NT2/D1 (cell line): Measurements from ENCODE around the gene GSTO1.

Experiments used
- SUZ12 ChIP-seq: IDR thresholded peaks from 2 replicates; pipeline ENCODE4 v1.6.1; 2011; ENCODE audit not compliant: insufficient read length, insufficient read depth; ENCODE audit errors: extremely low read depth
- YY1 ChIP-seq: IDR thresholded peaks from 2 replicates; pipeline ENCODE4 v1.6.1; 2011; ENCODE audit not compliant: insufficient read length, insufficient read depth
- ZNF274 ChIP-seq: IDR thresholded peaks from 2 replicates; pipeline ENCODE4 v1.6.1; 2011; ENCODE audit warnings: mild to moderate bottlenecking, low read depth, low read length

DNA sequence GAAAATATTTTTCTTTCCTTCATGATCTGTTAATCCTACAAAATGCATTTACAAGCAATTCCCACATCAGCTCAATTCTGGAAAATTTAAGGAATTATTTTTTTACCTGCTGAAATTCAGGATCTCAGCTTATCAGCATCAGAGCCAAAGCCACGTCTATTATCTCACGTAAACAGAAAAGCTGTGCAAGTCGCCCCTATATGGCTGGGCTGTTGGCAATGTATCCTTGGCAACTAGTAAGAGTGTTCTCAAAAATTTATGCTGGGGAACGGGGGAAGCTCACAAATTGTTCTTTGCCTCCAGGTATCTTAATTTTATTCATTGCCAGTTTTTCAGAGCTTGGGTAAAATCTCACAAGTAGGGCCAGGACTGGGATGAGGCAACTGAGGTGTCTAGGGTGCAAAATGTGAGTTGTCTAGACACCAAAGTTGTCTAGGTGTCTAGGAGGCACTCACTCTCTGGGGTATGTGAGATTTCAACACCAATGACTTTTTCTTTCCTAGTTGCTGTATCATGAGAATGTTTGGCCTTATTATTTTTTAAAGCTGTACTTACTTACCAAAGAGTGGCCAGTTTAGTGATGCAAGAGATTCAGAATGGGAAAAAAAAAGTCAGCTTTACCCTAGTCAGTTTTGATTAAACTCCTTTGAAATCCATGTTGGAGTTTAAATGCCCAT lies 19.3 kb downstream of the GSTO1 start:
- TF ChIP-seq YY1 (no peak), ZNF274 (no peak), SUZ12 (no peak)
